Stimulated activated CD8-positive, alpha-beta memory T cell treated with anti-CD3 and anti-CD28 coated beads, Interleukin-7, amount 100 ng/mL, for 1 hour (primary cell): Measurements from ENCODE around the gene CD63.

Source experiments
- DNase-seq, 2 donors: peaks; one replicate each; pipeline ENCODE4 v3.0.0-alpha.2; 2020; ENCODE audit warnings: low read depth in 2 of 2

Gene CD63

DNA sequence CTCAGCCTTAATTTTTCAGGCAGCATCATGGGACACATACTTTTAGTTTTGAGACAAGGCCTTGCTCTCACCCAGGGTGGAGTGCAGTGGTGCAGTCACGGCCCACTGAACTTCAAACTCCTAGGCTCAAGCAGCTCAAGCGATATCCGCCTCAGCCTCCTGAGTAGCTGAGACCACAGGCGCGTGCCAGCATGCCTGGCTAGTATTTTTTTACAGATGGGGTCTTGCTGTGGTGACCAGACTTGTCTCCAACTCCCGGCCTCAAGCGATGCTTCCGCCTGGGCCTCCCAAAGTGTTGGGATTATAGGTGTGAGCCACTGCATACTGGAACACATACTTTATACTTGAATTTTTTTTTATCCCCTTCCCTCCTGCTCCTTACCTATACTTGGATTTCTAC is 5.9 kb downstream of the CD63 start:
- DNase-seq, result no peak

GRCh38 chr12:55721601-55722213 is 7.1 kb downstream of the CD63 start:
- no peak for DNase-seq

GRCh38 chr12:55720894-55721444 is 7.8 kb downstream of the CD63 start:
- DNase-seq, result no peak

DNA sequence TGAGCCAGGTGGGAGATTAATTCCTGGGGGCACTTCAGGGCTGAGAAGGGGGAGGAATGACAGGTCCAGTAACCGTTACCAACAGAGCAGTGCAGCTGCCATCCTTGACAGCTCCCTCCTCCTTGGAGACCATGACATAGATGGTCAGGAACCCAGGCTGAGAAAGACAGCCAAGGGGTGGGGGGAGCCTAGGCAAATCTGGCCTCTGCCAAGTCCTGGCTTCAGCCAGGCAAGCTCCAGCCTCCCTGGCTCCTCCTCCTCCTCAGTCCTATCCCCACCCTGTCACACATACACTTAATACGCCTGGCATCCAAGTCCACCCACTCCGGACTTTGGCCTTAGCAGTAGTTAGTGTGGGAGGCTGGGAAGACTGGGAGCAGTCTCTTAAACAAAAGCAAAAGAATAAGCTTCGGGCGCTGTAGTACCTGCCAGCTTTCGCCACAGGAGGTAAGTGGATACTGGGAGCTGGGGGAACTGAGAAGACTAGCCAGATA is 8.7 kb downstream of the CD63 start, which contains the start of gene RDH5:
RDH5 (plus strand) TSS at position 323 of the 494 bp plus-strand sequence. CDS start 792 bp downstream, outside the sequence.
- no peak for DNase-seq

- no peak for DNase-seq
Observed at GRCh38 chr12:55719371-55719770, 9.4 kb downstream of the CD63 start.

DNA sequence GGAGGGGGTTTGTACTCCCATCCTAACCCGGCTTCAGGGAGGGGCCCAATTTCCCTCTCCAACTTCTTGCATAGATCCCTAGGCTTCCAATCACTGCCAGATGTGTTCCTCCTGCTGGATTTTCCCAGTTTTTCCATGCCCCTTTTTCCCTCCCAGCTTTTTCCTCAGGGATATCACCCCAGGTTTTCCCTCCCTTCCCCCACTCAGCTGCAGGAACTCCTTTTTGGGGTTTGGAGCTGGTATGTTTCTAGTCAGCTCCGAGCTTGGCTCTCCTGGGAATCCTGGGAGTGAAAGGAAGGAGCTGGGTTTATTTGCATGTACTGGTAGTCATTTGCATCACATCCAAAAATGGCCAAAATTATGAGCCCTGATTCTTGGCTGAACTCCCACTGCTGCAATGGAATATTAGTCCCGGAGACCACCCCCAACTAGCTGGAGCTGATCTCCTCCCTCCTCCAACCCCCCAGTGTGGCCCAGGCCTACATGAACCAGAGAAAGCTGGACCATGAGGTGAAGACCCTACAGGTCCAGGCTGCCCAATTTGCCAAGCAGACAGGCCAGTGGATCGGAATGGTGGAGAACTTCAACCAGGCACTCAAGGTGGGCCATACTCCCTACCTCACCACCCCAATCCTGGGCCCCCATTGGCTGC is 10.1 kb downstream of the CD63 start:
- no peak for DNase-seq

DNA sequence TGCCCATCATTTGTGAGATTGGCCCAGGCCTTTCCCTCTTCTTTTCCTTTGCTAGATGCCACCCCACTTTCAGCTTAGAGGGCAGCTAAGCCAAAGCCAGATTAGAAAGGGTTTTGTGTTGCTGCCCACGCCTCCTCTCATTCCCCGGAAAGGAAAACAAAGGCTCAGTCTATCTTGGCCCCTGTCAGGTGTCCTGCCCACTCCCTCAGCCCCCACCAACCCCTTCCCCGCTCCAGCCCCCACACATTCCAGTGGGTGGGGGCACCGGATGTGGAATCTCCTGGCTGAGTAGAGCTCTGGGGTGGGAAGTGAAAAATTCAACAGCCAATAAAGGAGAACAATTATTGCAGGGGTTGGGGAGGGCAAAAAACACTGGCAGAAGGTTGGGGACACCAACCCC is 10.8 kb downstream of the CD63 start:
- no peak for DNase-seq

DNA sequence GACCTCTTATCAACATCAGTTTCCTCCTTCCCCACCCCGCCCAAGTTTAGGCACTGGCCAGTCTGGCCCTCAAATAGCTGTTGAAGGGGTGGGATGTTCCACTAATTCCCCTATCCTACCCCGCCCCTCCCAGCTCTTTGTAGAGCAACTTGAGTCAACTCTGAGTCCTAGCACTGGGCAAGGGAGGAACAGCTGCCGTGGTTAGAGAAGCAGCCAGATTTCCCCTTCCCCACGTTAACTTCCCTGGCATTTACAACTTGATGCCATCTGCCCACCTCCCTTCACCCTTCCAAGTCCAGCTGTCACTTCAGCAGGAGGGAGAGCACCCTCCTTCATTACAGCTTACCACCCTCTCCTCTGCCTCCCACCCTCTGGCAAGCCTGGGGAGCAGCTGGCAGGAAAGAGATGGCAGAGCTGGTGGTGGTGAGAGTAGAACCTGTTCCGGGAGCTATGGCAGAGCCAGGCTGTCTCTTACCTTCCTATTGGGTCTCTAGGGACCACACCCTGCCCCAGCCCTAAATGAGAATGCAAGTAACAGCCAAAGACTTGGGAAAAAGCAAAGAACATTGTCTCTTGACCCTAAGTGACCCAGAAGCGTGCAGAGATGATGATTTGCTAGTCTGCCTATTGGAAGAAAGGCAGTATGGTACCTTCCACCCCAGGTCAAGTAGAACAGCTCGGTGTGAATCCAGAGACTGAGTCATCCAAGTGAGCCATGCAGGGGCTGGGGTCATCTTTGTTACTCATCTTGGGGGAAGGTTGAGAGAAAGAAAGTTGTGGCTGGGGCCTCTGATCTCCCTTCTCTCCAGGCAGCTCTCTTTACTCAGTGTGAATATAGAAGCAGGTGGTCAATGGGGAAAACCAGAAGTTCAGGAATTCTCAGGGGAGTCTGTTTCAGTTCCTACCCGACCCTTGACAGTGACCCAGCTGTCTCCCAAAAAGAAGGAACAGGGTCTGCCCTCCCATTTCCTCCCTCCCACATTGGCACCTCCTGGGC is 11.5 kb downstream of the CD63 start:
- no peak for DNase-seq

DNA sequence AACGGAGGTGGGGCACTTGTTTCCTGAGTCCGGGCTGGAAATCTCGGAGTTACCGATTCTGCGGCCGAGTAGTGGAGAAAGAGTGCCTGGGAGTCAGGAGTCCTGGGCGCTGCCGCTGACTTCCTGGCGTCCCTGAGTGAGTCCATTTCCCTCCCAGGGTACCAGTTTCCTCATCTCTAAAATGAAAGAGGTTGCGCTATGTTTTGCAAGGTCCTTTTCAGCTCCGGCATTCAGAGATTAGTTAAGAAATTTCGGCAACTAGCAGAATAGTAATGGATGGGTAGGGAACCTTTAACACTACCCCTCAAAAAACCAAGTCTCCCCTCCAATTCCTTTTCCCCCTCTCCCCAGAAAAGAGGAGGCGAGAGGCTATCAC is 12.2 kb downstream of the CD63 start:
- DNase-seq, result no peak

DNA sequence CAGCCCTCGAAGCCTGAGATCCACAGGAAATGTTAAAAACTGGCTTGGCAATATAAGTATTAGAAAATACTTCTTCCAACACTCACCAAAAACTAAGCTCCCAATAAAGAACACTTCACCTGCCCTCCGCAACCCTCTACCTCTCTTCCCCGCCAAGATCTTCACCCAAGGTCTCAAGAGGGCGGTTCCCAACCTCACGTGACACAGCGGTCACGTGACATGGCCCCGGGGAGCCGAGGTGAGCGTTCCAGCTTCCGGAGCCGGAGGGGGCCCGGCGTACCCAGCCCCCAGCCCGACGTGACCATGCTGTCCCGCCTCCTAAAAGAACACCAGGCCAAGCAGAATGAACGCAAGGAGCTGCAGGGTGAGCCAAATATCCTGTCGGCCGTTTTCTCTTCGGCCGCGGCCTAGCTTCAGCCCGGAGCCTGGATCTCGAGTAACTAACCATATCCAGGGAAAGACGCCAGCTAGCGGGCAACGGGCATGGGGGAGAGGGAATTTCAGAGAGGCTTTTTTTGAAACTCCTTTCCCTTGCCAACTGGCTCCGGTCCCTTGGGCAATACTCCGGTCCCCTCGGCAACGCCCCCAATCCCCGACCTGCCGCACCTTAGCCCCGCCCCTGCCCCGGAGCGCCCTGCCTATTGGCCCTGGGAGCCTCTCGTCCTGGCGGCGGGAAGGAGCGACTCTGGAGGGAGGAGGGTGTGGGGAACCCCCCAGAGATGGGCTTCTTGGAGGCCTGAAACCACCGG is 12.8 kb downstream of the CD63 start, which contains the start of gene BLOC1S1:
BLOC1S1 (plus strand) TSS at position 214 of the 749 bp plus-strand sequence; CDS start at position 220, 6 bp downstream.
- peak; percentile 78 to 85 for DNase-seq

- no peak for DNase-seq
Observed at GRCh38 chr12:55715169-55715764, 13.5 kb downstream of the CD63 start.

GRCh38 chr12:55713721-55714120 is 15.1 kb downstream of the CD63 start:
- DNase-seq, result no peak

DNA sequence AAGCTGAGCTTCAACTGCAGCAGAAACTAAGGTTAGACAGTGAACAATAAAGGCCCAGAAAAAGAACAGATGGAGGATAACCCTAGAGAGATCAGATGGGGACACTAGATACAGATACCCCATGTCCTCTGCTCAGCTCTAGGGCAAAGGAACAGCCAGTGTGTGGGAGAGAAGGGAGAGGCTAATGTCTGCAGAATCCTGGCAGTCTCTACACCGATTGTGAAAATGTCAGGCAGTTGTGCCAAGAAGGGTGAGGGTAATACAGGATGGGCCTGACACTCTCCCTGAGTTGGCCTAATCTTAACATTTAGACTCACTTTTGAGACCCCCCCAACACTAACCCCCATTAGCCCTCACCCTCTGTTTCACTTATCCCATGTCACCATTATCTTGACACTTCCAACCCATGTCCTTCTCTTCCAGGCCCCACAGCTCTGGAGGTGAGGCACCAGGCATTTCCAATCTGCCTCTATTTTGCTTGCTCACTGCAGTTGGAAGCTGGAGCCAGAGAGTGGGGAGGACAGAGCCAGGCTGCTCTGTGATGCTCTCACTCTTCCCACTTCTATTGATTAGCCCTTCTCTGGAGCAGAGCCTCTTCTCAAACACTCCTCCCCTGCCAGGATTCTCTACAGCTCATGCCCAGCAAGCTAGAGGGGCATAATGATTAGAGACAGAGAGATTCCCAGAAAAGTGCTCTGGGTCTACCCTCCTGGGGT is 16.0 kb downstream of the CD63 start:
- DNase-seq, result no peak

DNA sequence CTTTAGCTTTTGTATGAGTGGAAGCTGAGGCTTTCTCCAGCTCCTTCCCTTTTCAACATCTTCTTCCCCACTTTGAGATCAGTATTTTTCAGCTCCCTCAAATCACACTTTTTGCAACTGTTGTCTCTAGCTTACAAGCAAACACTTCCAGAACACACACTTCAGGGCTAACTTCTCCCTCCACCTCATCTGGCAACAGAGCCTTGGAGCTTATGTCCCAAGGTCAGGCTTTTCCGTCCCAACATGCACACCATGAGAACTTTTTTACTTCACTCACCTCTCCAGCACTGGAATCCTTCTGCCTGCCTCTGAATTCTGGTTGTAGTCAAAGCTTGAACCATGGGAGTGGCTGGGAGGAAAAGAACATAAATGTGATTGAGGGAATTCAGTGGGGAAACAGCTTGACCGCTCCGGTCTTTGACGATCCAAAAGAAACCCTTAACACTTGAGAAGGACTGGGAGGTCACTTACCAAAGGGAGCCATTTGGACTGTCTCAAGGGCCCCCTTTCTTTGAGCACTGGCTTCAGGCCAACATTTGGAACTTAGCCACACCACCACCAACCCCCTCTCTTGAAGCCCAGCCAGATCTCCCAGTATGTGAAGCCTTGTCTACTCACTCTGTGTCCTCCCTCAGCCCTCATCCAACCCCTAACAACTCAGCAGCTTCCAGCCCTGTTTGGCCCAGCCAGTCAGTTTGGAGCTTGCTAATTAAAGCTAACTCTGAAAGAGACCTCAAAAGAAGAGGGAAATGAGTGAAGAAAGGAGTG is 16.8 kb downstream of the CD63 start:
- DNase-seq, result no peak

DNA sequence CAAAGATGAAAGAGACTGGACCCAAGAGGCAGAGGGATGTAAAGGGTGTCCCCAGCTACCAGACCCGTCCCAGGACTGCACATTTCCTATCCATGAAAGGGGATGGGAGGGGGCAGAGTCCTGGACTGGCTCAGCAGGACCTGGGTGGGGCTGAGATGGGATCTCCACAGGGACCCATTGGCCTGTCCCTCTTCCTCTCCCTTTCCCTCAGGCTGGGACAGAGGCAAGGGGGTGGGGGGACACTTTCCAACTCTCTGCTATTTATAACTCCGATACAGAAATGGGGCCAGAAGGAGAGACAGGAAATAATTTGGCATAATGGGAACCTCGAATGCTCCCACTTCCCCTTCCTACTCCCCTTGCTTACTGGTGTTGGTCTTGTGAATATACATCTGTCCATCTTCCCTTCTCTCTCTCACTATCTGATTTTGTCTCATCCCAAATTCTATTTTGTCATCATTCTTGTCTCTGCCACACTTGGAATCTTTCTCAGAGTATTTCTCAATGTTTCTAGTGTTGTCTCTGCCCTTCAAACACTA is 20.0 kb downstream of the CD63 start:
- no peak for DNase-seq

DNA sequence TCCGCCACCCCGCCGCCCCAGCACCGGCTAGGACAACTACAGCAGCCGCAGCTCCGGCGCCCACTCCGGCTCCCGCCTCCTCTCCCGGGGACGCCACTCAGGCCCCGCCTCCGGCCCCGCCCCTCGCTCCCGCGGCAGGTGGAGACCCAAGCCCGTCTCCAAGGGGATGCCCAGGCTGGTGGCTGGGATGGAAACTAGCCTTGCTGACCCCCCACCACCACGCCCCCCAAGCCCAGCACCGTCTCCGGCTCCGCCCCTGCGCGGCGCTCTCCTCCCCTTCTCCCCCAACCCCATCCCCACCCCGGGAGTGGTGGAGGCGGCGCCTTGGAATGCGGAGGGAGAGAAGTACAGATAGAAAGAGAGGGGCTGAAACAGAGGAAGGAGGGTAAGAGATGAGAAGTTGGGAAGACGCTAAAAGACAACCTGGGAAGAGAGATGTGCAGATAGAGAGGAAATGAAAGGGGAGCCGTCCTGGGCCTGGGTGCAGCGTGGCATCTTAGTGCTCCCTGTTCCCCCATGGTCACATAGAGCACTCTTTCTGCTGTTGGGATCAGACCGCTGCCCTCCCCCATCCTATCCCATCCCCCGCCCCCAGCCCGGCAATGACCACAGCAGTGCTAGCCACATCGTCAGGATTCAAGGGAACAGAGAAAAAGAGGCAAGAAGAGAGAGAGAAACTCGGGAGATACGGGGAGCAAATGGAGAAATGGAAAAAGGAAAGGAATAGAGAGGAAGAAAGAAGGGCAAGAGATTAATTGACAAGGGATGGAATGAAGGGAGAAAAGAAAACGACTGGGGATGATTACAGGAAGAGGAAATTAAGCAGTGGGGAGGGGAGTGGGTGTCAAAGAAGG is 20.7 kb downstream of the CD63 start, which contains the start of gene ITGA7:
ITGA7 (minus strand) TSS at position 64 of the 854 bp plus-strand sequence. CDS start 222 bp downstream, outside the sequence.
- DNase-seq, result peak; percentile 24 to 46

- no peak for DNase-seq
Observed at GRCh38 chr12:55707219-55707671, 21.6 kb downstream of the CD63 start.
